Measurements from ENCODE around the gene SRMS. TPM values are rescaled to one million over a fixed set of nuclear protein-coding genes. Genes with fewer than 3 reads are reported as not detected.

The SRMS gene
- total RNA-seq, 1 donor from 2014 or later: not detected

GRCh38 chr20:63513207-63513606 is 34.3 kb downstream of the SRMS start:
- intact Hi-C loops (cut with DNase I): no loop called here
- H3K36me3 ChIP-seq: no peaks in the 10 kb centered on the region
- H3K4me3 ChIP-seq: no peak overlapping the region
- ATAC-seq (no peak), DNase-seq (no peak)
- no peak overlapping the region for H3K27ac ChIP-seq
- H3K27me3 ChIP-seq (ENCODE audit: low read depth): peaks cover 10% of the 10 kb centered on the region
- no peak for TF ChIP-seq CTCF (IDR thresholded peaks at IDR 0.05)
- H3K4me1 ChIP-seq: no peaks in the 10 kb centered on the region
- no peaks in the 10 kb centered on the region for H3K9me3 ChIP-seq

- TF ChIP-seq CTCF (IDR thresholded peaks at IDR 0.05): no peak
- Histone ChIP-seq H3K36me3 (no peaks in the 10 kb centered on the region), H3K4me3 (no peak overlapping the region), H3K4me1 (no peaks in the 10 kb centered on the region), H3K27me3 (ENCODE audit: low read depth) (peaks cover 20% of the 10 kb centered on the region), H3K9me3 (peaks cover 14% of the 10 kb centered on the region), H3K27ac (no peak overlapping the region)
- ATAC-seq (no peak), DNase-seq (no peak)
- intact Hi-C loops (cut with DNase I): no loop called here
These were observed 38.4 kb downstream of the SRMS start for GRCh38 chr20:63509088-63509564.

GRCh38 chr20:63508072-63508768 is 39.3 kb downstream of the SRMS start:
- intact Hi-C loops (cut with DNase I): no loop called here
- Histone ChIP-seq H3K27ac (no peak overlapping the region), H3K4me3 (no peak overlapping the region), H3K9me3 (peaks cover 14% of the 10 kb centered on the region), H3K36me3 (no peaks in the 10 kb centered on the region), H3K4me1 (no peaks in the 10 kb centered on the region), H3K27me3 (ENCODE audit: low read depth) (peaks cover 20% of the 10 kb centered on the region)
- no peak for ATAC-seq
- TF ChIP-seq CTCF (IDR thresholded peaks at IDR 0.05): no peak
- no peak for DNase-seq

- no peak for ATAC-seq
These were observed 40.3 kb downstream of the SRMS start for GRCh38 chr20:63507083-63507743.

GRCh38 chr20:63505723-63506122 is 41.8 kb downstream of the SRMS start:
- intact Hi-C loops (cut with DNase I): no loop called here
- Histone ChIP-seq H3K36me3 (no peaks in the 10 kb centered on the region), H3K27ac (no peak overlapping the region), H3K27me3 (ENCODE audit: low read depth) (peaks cover 31% of the 10 kb centered on the region), H3K9me3 (peaks cover 14% of the 10 kb centered on the region), H3K4me3 (no peak overlapping the region), H3K4me1 (no peaks in the 10 kb centered on the region)
- ATAC-seq (no peak), DNase-seq (no peak)
- TF ChIP-seq CTCF (IDR thresholded peaks at IDR 0.05): no peak

More at GRCh38 chr20:63507083-63507743, 40.3 kb downstream of the SRMS start:
- DNase-seq: peak; percentile 39
- TF ChIP-seq CTCF (IDR thresholded peaks at IDR 0.05): no peak
- H3K9me3 ChIP-seq: peaks cover 14% of the 10 kb centered on the region
- H3K36me3 ChIP-seq: no peaks in the 10 kb centered on the region
- intact Hi-C loops (cut with DNase I): no loop called here
- no peak overlapping the region for H3K27ac ChIP-seq
- H3K4me3 ChIP-seq: no peak overlapping the region
- no peaks in the 10 kb centered on the region for H3K4me1 ChIP-seq
- peaks cover 29% of the 10 kb centered on the region for H3K27me3 ChIP-seq (ENCODE audit: low read depth)
